OCI-LY7 (cell line): ENCODE data around the gene NMBR. TPM values are rescaled to one million over a fixed set of nuclear protein-coding genes. Genes with fewer than 3 reads are reported as not detected.
"Not testable (repeated sequence)": the region's sequence is repeated elsewhere in the genome, so short reads cannot be mapped to it uniquely, and the experiment has no call there.

ENCODE experiments used
- BruUV-seq: library from RNA; stranded (reverse); fragments of 400-500 nt; replicated peaks from 2 replicates; lab custom pipeline; 2021; lab: Mats Ljungman, UMichigan
- CTCF ChIA-PET: fragments of 300-600 bp; sonication (Branson Sonifier 250); formaldehyde crosslinking; loops from one replicate; lab custom pipeline; 2022; ENCODE audit warnings: antibody characterized with exemption; ENCODE audit not compliant: unreplicated experiment; lab: Charles Lee
- POLR2A ChIA-PET: fragments of 300-600 bp; sonication (Branson Sonifier 250); formaldehyde crosslinking; loops from one replicate; lab custom pipeline; 2022; ENCODE audit warnings: antibody characterized with exemption; lab: Charles Lee
- DNase-seq: peaks from one replicate; pipeline ENCODE4 v3.0.0-alpha.2; 2015; ENCODE audit warnings: low spot score
- H2AFZ ChIP-seq: fragments of 200-600 bp; sonication (generic), shearing (Covaris generic); 2 replicates; pipeline ENCODE4 v1.6.1; 2014; ENCODE audit warnings: mild to moderate bottlenecking, antibody characterized with exemption, low read length, moderate library complexity
- H3K27ac ChIP-seq: fragments of 200-600 bp; sonication (generic); 2 replicates; pipeline ENCODE4 v1.5.1; 2014; ENCODE audit warnings: mixed run types, low read depth, mild to moderate bottlenecking, moderate library complexity, low read length, inconsistent platforms; ENCODE audit not compliant: poor library complexity, severe bottlenecking
- H3K36me3 ChIP-seq: fragments of 200-600 bp; sonication (generic); 2 replicates; pipeline ENCODE4 v1.6.1; 2014; ENCODE audit warnings: mild to moderate bottlenecking, antibody characterized with exemption, low read length, moderate library complexity, mixed read lengths; ENCODE audit not compliant: insufficient read depth
- H3K4me1 ChIP-seq: fragments of 200-600 bp; sonication (generic); 2 replicates; pipeline ENCODE4 v1.5.1; 2014; ENCODE audit warnings: mild to moderate bottlenecking, low read length; ENCODE audit not compliant: insufficient read depth, poor library complexity, severe bottlenecking
- H3K4me2 ChIP-seq: fragments of 200-600 bp; sonication (generic); 2 replicates; pipeline ENCODE4 v1.6.1; 2014; ENCODE audit warnings: mild to moderate bottlenecking, low read length
- H3K4me3 ChIP-seq: fragments of 200-600 bp; sonication (generic); 2 replicates; pipeline ENCODE4 v1.5.1; 2014; ENCODE audit warnings: mild to moderate bottlenecking, low read depth, low read length; ENCODE audit not compliant: poor library complexity, severe bottlenecking
- H3K79me2 ChIP-seq: fragments of 200-600 bp; sonication (generic); 2 replicates; pipeline ENCODE4 v1.6.1; 2016; ENCODE audit warnings: low read depth, mild to moderate bottlenecking, low read length, moderate library complexity, mixed read lengths; ENCODE audit not compliant: insufficient read depth
- H3K9me2 ChIP-seq: fragments of 200-600 bp; sonication (generic); 2 replicates; pipeline ENCODE4 v1.6.1; 2016; ENCODE audit warnings: mild to moderate bottlenecking, low read length, mixed read lengths; ENCODE audit not compliant: insufficient read depth
- H3K9me3 ChIP-seq: fragments of 200-600 bp; sonication (generic); 2 replicates; pipeline ENCODE4 v1.6.1; 2014; ENCODE audit warnings: mild to moderate bottlenecking, mixed run types, low read length, mixed read lengths
- H4K20me1 ChIP-seq: fragments of 200-600 bp; sonication (generic); 2 replicates; pipeline ENCODE4 v1.6.1; 2014; ENCODE audit warnings: mild to moderate bottlenecking, antibody characterized with exemption, low read length, moderate library complexity, mixed read lengths; ENCODE audit not compliant: insufficient read depth
- CTCF ChIP-seq: fragments of 200-600 bp; sonication (generic); conservative IDR thresholded peaks from 2 replicates; pipeline ENCODE4 v1.5.1; 2014; ENCODE audit warnings: mild to moderate bottlenecking, antibody characterized with exemption, low read length, moderate library complexity, mixed read lengths
- EZH2phosphoT487 ChIP-seq: fragments of 200-600 bp; sonication (generic); IDR thresholded peaks from 2 replicates; pipeline ENCODE4 v1.6.1; 2018; ENCODE audit warnings: low read depth, borderline replicate concordance, mild to moderate bottlenecking, mixed run types, antibody characterized with exemption, low read length, moderate library complexity, mixed read lengths
- intact Hi-C: fragments of 100-400 bp; cut with micrococcal nuclease; formaldehyde crosslinking; loops from one replicate; pipeline ENCODE4 v1.10.0; 2022; ENCODE audit not compliant: unreplicated experiment
- total RNA-seq, 2 experiments: library from RNA; depleted of rRNA in 1 of 2; stranded (reverse); fragments of >200 nt in 1 of 2; shearing (Covaris generic) in 1 of 2; gene quantifications; 2 replicates each; pipeline ENCODE4 v1.2.3, GENCODE V29; 2014 to 2022

The NMBR gene
- total RNA-seq, 2 experiments from 2014 or later: not detected

- Histone ChIP-seq H4K20me1 (peaks cover 32% of the 10 kb centered on the region), H3K27ac (no peak overlapping the region), H3K79me2 (peaks cover 98% of the 10 kb centered on the region), H3K4me3 (no peak overlapping the region), H2AFZ (no peak overlapping the region), H3K36me3 (peaks cover 26% of the 10 kb centered on the region), H3K9me2 (no peaks in the 10 kb centered on the region), H3K9me3 (no peaks in the 10 kb centered on the region), H3K4me2 (no peak overlapping the region), H3K4me1 (peaks cover 17% of the 10 kb centered on the region)
- intact Hi-C loops: no loop called here
- TF ChIP-seq EZH2phosphoT487 (no peak), CTCF (no peak)
- CTCF ChIA-PET: no interaction called here
- POLR2A ChIA-PET: interaction anchor here (0.5 to 1.9 kb wide), 4 partner anchors 19 to 219 kb away, joined by 3 to 4 read pairs (median 3); no protein-coding TSS in a partner anchor
- no peak for DNase-seq
- BruUV-seq: no TSS peak
Observed at GRCh38 chr6:142154336-142154735, 7.4 kb upstream of the NMBR start.

GRCh38 chr6:142153196-142153595 is 6.3 kb upstream of the NMBR start:
- POLR2A ChIA-PET: interaction anchor here (1.9 kb wide), 1 partner anchor 63 kb away, joined by 4 read pairs; no protein-coding TSS in a partner anchor
- no peak overlapping the region for H3K4me3 ChIP-seq
- peaks cover 100% of the 10 kb centered on the region for H3K79me2 ChIP-seq
- TF ChIP-seq EZH2phosphoT487 (no peak), CTCF (no peak)
- H3K4me1 ChIP-seq: peaks cover 28% of the 10 kb centered on the region
- CTCF ChIA-PET: interaction anchor here (0.6 kb wide), 1 partner anchor 43 kb away, joined by 4 read pairs; no protein-coding TSS in a partner anchor
- no peak overlapping the region for H3K4me2 ChIP-seq
- no peaks in the 10 kb centered on the region for H3K9me3 ChIP-seq
- BruUV-seq: no TSS peak
- no peaks in the 10 kb centered on the region for H3K9me2 ChIP-seq
- no peak overlapping the region for H3K27ac ChIP-seq
- peaks cover 41% of the 10 kb centered on the region for H4K20me1 ChIP-seq
- no peak overlapping the region for H2AFZ ChIP-seq
- intact Hi-C loops: no loop called here
- H3K36me3 ChIP-seq: peaks cover 34% of the 10 kb centered on the region
- no peak for DNase-seq

- H3K4me3 ChIP-seq: no peak overlapping the region
- no peak overlapping the region for H3K27ac ChIP-seq
- peaks cover 30% of the 10 kb centered on the region for H3K36me3 ChIP-seq
- TF ChIP-seq EZH2phosphoT487 (no peak), CTCF (no peak)
- H3K4me2 ChIP-seq: no peak overlapping the region
- ChIA-PET POLR2A (no interaction called here), CTCF (interaction anchor here (0.6 kb wide), 1 partner anchor 44 kb away, joined by 4 read pairs; no protein-coding TSS in a partner anchor)
- intact Hi-C loops: no loop called here
- H3K9me2 ChIP-seq: no peaks in the 10 kb centered on the region
- DNase-seq: no peak
- peaks cover 32% of the 10 kb centered on the region for H3K4me1 ChIP-seq
- H4K20me1 ChIP-seq: peaks cover 46% of the 10 kb centered on the region
- H3K9me3 ChIP-seq: no peaks in the 10 kb centered on the region
- H3K79me2 ChIP-seq: peaks cover 100% of the 10 kb centered on the region
- BruUV-seq: no TSS peak
- no peak overlapping the region for H2AFZ ChIP-seq
Observed at GRCh38 chr6:142152746-142153145, 5.8 kb upstream of the NMBR start.

GRCh38 chr6:142141531-142141930 is 5.4 kb downstream of the NMBR start:
- CTCF ChIA-PET, H3K9me3 ChIP-seq, H2AFZ ChIP-seq, H4K20me1 ChIP-seq, H3K79me2 ChIP-seq, POLR2A ChIA-PET, H3K36me3 ChIP-seq, BruUV-seq, DNase-seq, H3K4me1 ChIP-seq, H3K4me3 ChIP-seq, H3K27ac ChIP-seq, H3K9me2 ChIP-seq, H3K4me2 ChIP-seq: not testable (repeated sequence)
- intact Hi-C loops: loop anchor here (10.0 kb wide), 2 partner anchors 657 to 1313 kb away; partner anchors contain the start of genes ADAT2 and PEX3
